Endodermal cell (in vitro differentiated cells): ENCODE measurements around the gene PPM1E. TPM values are rescaled to one million over a fixed set of nuclear protein-coding genes. Genes with fewer than 3 reads are reported as not detected.
"Not testable (repeated sequence)": the region's sequence is repeated elsewhere in the genome, so short reads cannot be mapped to it uniquely, and the experiment has no call there.

Experiments
- DNase-seq: peaks from one replicate; pipeline ENCODE4 v3.0.0-alpha.2; 2017
- H3K27ac ChIP-seq: 2 replicates; pipeline ENCODE4 v1.5.1; 2013; ENCODE audit warnings: mild to moderate bottlenecking, low read depth, low read length, moderate library complexity
- H3K27me3 ChIP-seq: 2 replicates; pipeline ENCODE4 v1.6.1; 2013; ENCODE audit warnings: mild to moderate bottlenecking, low read length, moderate library complexity; ENCODE audit not compliant: insufficient read depth, control insufficient read depth, poor library complexity, severe bottlenecking
- H3K36me3 ChIP-seq: 2 replicates; pipeline ENCODE4 v1.7.0; 2013; ENCODE audit warnings: mild to moderate bottlenecking, low read length, moderate library complexity; ENCODE audit not compliant: control insufficient read depth, insufficient read depth
- H3K4me1 ChIP-seq: one replicate; pipeline ENCODE4 v1.7.0; 2013; ENCODE audit warnings: low read length; ENCODE audit not compliant: control insufficient read depth, insufficient read depth
- H3K4me3 ChIP-seq: 2 replicates; pipeline ENCODE4 v1.5.1; 2013; ENCODE audit warnings: mild to moderate bottlenecking, low read length, moderate library complexity
- H3K9ac ChIP-seq: 2 replicates; pipeline ENCODE4 v1.6.1; 2013; ENCODE audit warnings: mild to moderate bottlenecking, low read length, moderate library complexity; ENCODE audit not compliant: poor library complexity, severe bottlenecking; ENCODE audit errors: extremely low read depth
- H3K9me3 ChIP-seq: 2 replicates; pipeline ENCODE4 v1.6.1; 2013; ENCODE audit warnings: mild to moderate bottlenecking, low read length, moderate library complexity; ENCODE audit not compliant: control insufficient read depth
- H3K27ac Mint-ChIP-seq: 2 replicates; pipeline ENCODE4 v1.8.0; 2020; ENCODE audit warnings: mixed read lengths
- H3K27me3 Mint-ChIP-seq: 2 replicates; pipeline ENCODE4 v1.8.0; 2021; ENCODE audit warnings: mild to moderate bottlenecking, mixed read lengths; ENCODE audit not compliant: insufficient read depth
- H3K36me3 Mint-ChIP-seq: 2 replicates; pipeline ENCODE4 v1.8.0; 2020; ENCODE audit warnings: low read depth, mixed read lengths
- H3K4me1 Mint-ChIP-seq: 2 replicates; pipeline ENCODE4 v1.8.0; 2020; ENCODE audit warnings: mixed read lengths
- H3K4me3 Mint-ChIP-seq: 2 replicates; pipeline ENCODE4 v1.8.0; 2020; ENCODE audit warnings: mild to moderate bottlenecking, moderate library complexity, mixed read lengths
- H3K9me3 Mint-ChIP-seq: 2 replicates; pipeline ENCODE4 v1.8.0; 2020; ENCODE audit warnings: mild to moderate bottlenecking, mixed read lengths
- WGBS, 2 experiments: methylation state at CpG; one replicate each; pipeline versions ENCODE4 v1.1.5 to v1.1.7; 2013; ENCODE audit warnings: missing lambda C conversion rate in 2 of 2, mixed read lengths in 1 of 2; ENCODE audit not compliant: insufficient coverage in 1 of 2, insufficient read length in 1 of 2; 5-methylcytosine and 5-hydroxymethylcytosine counted together
- total RNA-seq, 2 donors: library from RNA; stranded (reverse); fragmentation: NEBNext Ultra II Directional in 1 of 2; extraction: Animal tissue kit (Norgen Biotek cat#: 25700) in 1 of 2; gene quantifications; 2 replicates in 1 of 2; 3 replicates in 1 of 2; pipeline ENCODE4 v1.2.1, GENCODE V29; 2021
- TF ChIP-seq, protein P1 (sequence below): fragments of 200-600 bp; sonication (generic); conservative IDR thresholded peaks from 2 replicates; pipeline ENCODE4 v1.5.0; 2021; ENCODE audit warnings: antibody characterized with exemption, mild to moderate bottlenecking

PPM1E gene
- total RNA-seq, 2 donors from 2014 or later: 1.4 to 2.2 TPM

DNA sequence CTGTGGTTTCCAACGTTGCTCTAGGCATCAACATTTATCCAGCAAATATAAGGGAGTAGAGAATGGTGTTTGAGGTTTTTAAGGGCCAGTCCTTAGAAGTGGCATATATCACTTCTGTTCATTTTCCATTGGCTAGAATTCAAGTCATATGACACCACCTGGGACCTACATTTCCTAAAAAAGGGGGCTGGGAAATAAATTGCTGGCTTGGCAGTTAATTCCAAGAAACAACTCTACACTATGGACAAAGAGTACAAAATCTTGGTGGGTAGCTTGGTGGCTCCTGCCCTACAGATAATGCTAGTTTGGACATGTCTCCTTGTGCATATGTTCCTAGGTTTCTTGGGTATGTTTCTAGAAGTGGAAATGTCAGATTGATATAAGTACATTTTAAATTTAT lies 7.6 kb downstream of the PPM1E start:
- Mint-ChIP-seq H3K36me3 (no peaks in the 10 kb centered on the region), H3K27me3 (peaks cover 7% of the 10 kb centered on the region), H3K4me1 (no peaks in the 10 kb centered on the region), H3K27ac (no peak overlapping the region), H3K4me3 (no peak overlapping the region), H3K9me3 (no peaks in the 10 kb centered on the region)
- Histone ChIP-seq H3K36me3 (no peaks in the 10 kb centered on the region), H3K4me1 (no peaks in the 10 kb centered on the region), H3K27ac (no peak overlapping the region), H3K9ac (no peak overlapping the region), H3K27me3 (peaks cover 14% of the 10 kb centered on the region), H3K4me3 (no peak overlapping the region), H3K9me3 (no peaks in the 10 kb centered on the region)
- 100% methylated on average over 1 of the region's 1 CpG; no CpG with 5 or more reads in 1 of the 2 experiments for WGBS, 2 experiments
- no peak for DNase-seq
- TF ChIP-seq, protein P1, sequence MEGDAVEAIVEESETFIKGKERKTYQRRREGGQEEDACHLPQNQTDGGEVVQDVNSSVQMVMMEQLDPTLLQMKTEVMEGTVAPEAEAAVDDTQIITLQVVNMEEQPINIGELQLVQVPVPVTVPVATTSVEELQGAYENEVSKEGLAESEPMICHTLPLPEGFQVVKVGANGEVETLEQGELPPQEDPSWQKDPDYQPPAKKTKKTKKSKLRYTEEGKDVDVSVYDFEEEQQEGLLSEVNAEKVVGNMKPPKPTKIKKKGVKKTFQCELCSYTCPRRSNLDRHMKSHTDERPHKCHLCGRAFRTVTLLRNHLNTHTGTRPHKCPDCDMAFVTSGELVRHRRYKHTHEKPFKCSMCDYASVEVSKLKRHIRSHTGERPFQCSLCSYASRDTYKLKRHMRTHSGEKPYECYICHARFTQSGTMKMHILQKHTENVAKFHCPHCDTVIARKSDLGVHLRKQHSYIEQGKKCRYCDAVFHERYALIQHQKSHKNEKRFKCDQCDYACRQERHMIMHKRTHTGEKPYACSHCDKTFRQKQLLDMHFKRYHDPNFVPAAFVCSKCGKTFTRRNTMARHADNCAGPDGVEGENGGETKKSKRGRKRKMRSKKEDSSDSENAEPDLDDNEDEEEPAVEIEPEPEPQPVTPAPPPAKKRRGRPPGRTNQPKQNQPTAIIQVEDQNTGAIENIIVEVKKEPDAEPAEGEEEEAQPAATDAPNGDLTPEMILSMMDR: no peak

DNA sequence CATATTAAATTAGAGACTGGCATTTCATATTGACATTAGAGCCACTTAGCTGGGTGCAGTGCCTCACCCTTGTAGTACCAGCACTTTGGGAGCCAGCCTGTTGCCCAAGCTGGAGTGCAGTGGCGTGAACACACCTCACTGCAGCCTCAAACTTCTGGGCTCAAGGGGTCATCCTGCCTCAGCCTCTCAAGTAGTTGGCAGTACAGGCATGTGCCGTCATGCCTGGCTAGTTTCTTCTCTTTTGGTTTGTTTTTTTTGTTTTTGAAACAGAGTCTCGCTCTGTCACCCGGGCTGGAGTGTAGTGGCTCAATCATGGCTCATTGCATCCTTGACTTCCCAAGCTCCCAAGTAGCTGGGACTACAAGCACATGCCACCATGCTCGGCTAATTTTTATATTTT lies 8.7 kb downstream of the PPM1E start:
- Histone ChIP-seq H3K4me3 (no peak overlapping the region), H3K27ac (no peak overlapping the region), H3K36me3 (no peaks in the 10 kb centered on the region), H3K9ac (no peak overlapping the region), H3K4me1 (no peaks in the 10 kb centered on the region), H3K9me3 (no peaks in the 10 kb centered on the region), H3K27me3 (peaks cover 5% of the 10 kb centered on the region)
- H3K9me3 Mint-ChIP-seq: no peaks in the 10 kb centered on the region
- 89 to 95% methylated on average over 3 to 5 of the region's 5 CpGs for WGBS, 2 experiments
- no peak overlapping the region for H3K27ac Mint-ChIP-seq
- H3K4me1 Mint-ChIP-seq: no peaks in the 10 kb centered on the region
- DNase-seq: no peak
- no peaks in the 10 kb centered on the region for H3K36me3 Mint-ChIP-seq
- H3K27me3 Mint-ChIP-seq: no peaks in the 10 kb centered on the region
- TF ChIP-seq, protein P1: no peak
- no peak overlapping the region for H3K4me3 Mint-ChIP-seq

DNA sequence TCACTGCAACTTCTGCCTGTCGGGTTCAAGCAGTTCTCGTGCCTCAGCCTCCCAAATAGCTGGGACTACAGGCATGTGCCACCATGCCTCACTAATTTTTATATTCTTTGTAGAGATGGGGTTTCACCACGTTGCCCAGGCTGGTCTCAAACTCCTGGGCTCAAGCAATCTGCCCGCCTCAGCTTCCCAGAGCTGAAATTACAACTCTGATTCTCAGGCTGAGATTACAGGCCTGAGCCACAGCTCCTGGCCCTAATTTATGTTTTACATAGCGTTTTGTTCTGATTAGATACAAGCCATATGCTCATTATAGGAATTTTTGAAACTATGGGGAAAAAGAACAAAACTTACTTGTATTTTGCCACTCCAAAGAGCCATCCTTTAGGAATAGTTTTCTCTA lies 22.8 kb downstream of the PPM1E start:
- H3K27me3 ChIP-seq, H3K4me1 ChIP-seq, H3K27me3 Mint-ChIP-seq, H3K4me3 Mint-ChIP-seq, H3K4me1 Mint-ChIP-seq, H3K9me3 ChIP-seq, H3K4me3 ChIP-seq, H3K9ac ChIP-seq, H3K27ac Mint-ChIP-seq, H3K36me3 ChIP-seq, H3K36me3 Mint-ChIP-seq, DNase-seq, H3K9me3 Mint-ChIP-seq, H3K27ac ChIP-seq: not testable (repeated sequence)
- WGBS, 2 experiments: 86% methylated on average over 4 to 5 of the region's 5 CpGs

DNA sequence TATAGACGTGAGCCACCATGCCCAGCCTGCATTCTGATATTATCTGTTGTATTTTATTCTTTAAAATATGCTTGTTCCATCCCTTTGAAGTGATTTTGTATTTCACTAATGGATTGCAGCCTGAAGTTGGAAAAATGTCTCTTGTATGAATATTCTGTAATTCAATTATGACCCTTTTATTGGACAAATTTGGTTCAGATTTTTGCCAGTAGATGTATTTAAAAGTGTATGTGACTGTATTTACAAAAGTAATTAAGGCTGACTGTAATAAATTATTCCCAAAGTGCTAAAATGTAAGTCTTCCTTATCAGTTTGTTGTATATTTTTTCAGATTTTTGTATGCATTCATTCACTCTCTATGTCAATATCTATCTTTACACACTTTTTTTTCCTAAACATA lies 23.8 kb downstream of the PPM1E start:
- 80% methylated on average over 1 of the region's 1 CpG; no CpG with 5 or more reads in 1 of the 2 experiments for WGBS, 2 experiments
- no peaks in the 10 kb centered on the region for H3K27me3 ChIP-seq
- no peak overlapping the region for H3K4me3 ChIP-seq
- Mint-ChIP-seq H3K27ac (no peak overlapping the region), H3K4me1 (no peaks in the 10 kb centered on the region), H3K27me3 (no peaks in the 10 kb centered on the region), H3K9me3 (no peaks in the 10 kb centered on the region), H3K4me3 (no peak overlapping the region), H3K36me3 (no peaks in the 10 kb centered on the region)
- no peak overlapping the region for H3K27ac ChIP-seq
- no peak for DNase-seq
- TF ChIP-seq, protein P1: no peak
- H3K9ac ChIP-seq: no peak overlapping the region
- H3K36me3 ChIP-seq: no peaks in the 10 kb centered on the region
- no peaks in the 10 kb centered on the region for H3K9me3 ChIP-seq
- no peaks in the 10 kb centered on the region for H3K4me1 ChIP-seq
